Measurements from ENCODE around the gene CNBP.
"Not testable (repeated sequence)": the region's sequence is repeated elsewhere in the genome, so short reads cannot be mapped to it uniquely, and the experiment has no call there.

CNBP gene

GRCh38 chr3:129199366-129199765, 15.7 kb upstream of the CNBP start:
- H3K27ac ChIP-seq: no peak overlapping the region
- TF ChIP-seq CTCF (IDR thresholded peaks at IDR 0.05): no peak

GRCh38 chr3:129197321-129197720, 13.6 kb upstream of the CNBP start:
- no peak for DNase-seq (ENCODE audit: low spot score)
- peak overlapping the region; percentile 75 to 87 for H3K27ac ChIP-seq
- no peak for TF ChIP-seq CTCF (IDR thresholded peaks at IDR 0.05)
- no peak overlapping the region for H3K4me3 ChIP-seq

More at GRCh38 chr3:129199366-129199765, 15.7 kb upstream of the CNBP start:
- no peak overlapping the region for H3K4me3 ChIP-seq
- no peak for DNase-seq (ENCODE audit: low spot score)

GRCh38 chr3:129196601-129197000, 12.9 kb upstream of the CNBP start:
- Histone ChIP-seq H3K27ac (peak overlapping the region; percentile 75 to 87), H3K4me3 (no peak overlapping the region)
- no peak for DNase-seq (ENCODE audit: low spot score)
- TF ChIP-seq CTCF (IDR thresholded peaks at IDR 0.05): no peak

GRCh38 chr3:129195731-129196256, 12.1 kb upstream of the CNBP start:
- DNase-seq (ENCODE audit: low spot score): peak; percentile 89
- TF ChIP-seq CTCF (IDR thresholded peaks at IDR 0.05): no peak
- H3K4me3 ChIP-seq: peak overlapping the region; percentile 43
- H3K27ac ChIP-seq: peak overlapping the region; percentile 75 to 87

- DNase-seq (ENCODE audit: low spot score); H3K27ac ChIP-seq; H3K4me3 ChIP-seq: not testable (repeated sequence)
Measured at GRCh38 chr3:129189793-129190192, 6.1 kb upstream of the CNBP start.

GRCh38 chr3:129187857-129188256, 4.2 kb upstream of the CNBP start:
- no peak for DNase-seq (ENCODE audit: low spot score)
- TF ChIP-seq CTCF (IDR thresholded peaks at IDR 0.05): no peak
- H3K27ac ChIP-seq: no peak overlapping the region
- no peak overlapping the region for H3K4me3 ChIP-seq

- no peak overlapping the region for H3K27ac ChIP-seq
- no peak overlapping the region for H3K4me3 ChIP-seq
- TF ChIP-seq CTCF (IDR thresholded peaks at IDR 0.05): no peak
- DNase-seq (ENCODE audit: low spot score): no peak
Measured at GRCh38 chr3:129185783-129186182, 2.1 kb upstream of the CNBP start.

GRCh38 chr3:129184784-129185542, 1.3 kb upstream of the CNBP start:
- H3K27ac ChIP-seq: peak overlapping the region in 1 of 2 donors; percentile 99
- H3K4me3 ChIP-seq: peak overlapping the region; percentile 88
- DNase-seq (ENCODE audit: low spot score): not testable (repeated sequence)
